MM.1S (cell line): ENCODE measurements around the gene SMARCD3.

Experiments
- DNase-seq: peaks from one replicate; pipeline ENCODE4 v3.0.0-alpha.2; 2015
- H2AFZ ChIP-seq: fragments of 300-600 bp; sonication (generic); 2 replicates; pipeline ENCODE4 v1.6.0; 2016; ENCODE audit warnings: antibody characterized with exemption, low read length
- H3F3A ChIP-seq: fragments of 300-600 bp; sonication (generic); 2 replicates; pipeline ENCODE4 v1.6.1; 2016; ENCODE audit warnings: mild to moderate bottlenecking, antibody characterized with exemption, low read length, moderate library complexity, mixed read lengths; ENCODE audit not compliant: insufficient read depth
- H3K27ac ChIP-seq: fragments of 300-600 bp; sonication (generic); 2 replicates; pipeline ENCODE4 v1.5.1; 2016; ENCODE audit warnings: mild to moderate bottlenecking, low read length
- H3K27me3 ChIP-seq: fragments of 300-600 bp; sonication (generic); replicated peaks from 2 replicates; pipeline ENCODE4 v1.6.0; 2016; ENCODE audit warnings: low read length; ENCODE audit not compliant: insufficient read depth
- H3K36me3 ChIP-seq: fragments of 300-600 bp; sonication (generic); replicated peaks from 2 replicates; pipeline ENCODE4 v1.6.1; 2016; ENCODE audit warnings: mild to moderate bottlenecking, low read length, mixed read lengths; ENCODE audit not compliant: insufficient read depth
- H3K4me1 ChIP-seq: fragments of 300-600 bp; sonication (generic); 2 replicates; pipeline ENCODE4 v1.6.1; 2016; ENCODE audit warnings: low read length, mixed read lengths
- H3K4me2 ChIP-seq: fragments of 300-600 bp; sonication (generic); 2 replicates; pipeline ENCODE4 v1.6.0; 2016; ENCODE audit warnings: low read depth, low read length
- H3K4me3 ChIP-seq: fragments of 300-600 bp; sonication (generic); 2 replicates; pipeline ENCODE4 v1.5.1; 2016; ENCODE audit warnings: low read length, mixed read lengths
- H3K79me2 ChIP-seq: fragments of 300-600 bp; sonication (generic); 2 replicates; pipeline ENCODE4 v1.6.1; 2016; ENCODE audit warnings: mixed run types, low read length, mixed read lengths
- H3K9ac ChIP-seq: fragments of 300-600 bp; sonication (generic); 2 replicates; pipeline ENCODE4 v1.6.1; 2016; ENCODE audit warnings: low read length, mixed read lengths
- H3K9me2 ChIP-seq: fragments of 300-600 bp; sonication (generic); replicated peaks from 2 replicates; pipeline ENCODE4 v1.6.1; 2016; ENCODE audit warnings: mild to moderate bottlenecking, low read length, mixed read lengths; ENCODE audit not compliant: insufficient read depth
- H3K9me3 ChIP-seq: fragments of 300-600 bp; sonication (generic); replicated peaks from 2 replicates; pipeline ENCODE4 v1.6.1; 2016; ENCODE audit warnings: mild to moderate bottlenecking, low read length, mixed read lengths; ENCODE audit not compliant: insufficient read depth
- H4K20me1 ChIP-seq: fragments of 300-600 bp; sonication (generic); 2 replicates; pipeline ENCODE4 v1.6.1; 2016; ENCODE audit warnings: mild to moderate bottlenecking, low read length, moderate library complexity, mixed read lengths; ENCODE audit not compliant: insufficient read depth
- EZH2 ChIP-seq: fragments of 300-600 bp; sonication (generic); optimal IDR thresholded peaks from 2 replicates; pipeline ENCODE3; 2017; ENCODE audit warnings: low read depth, mild to moderate bottlenecking, antibody characterized with exemption, low read length, mixed read lengths
- EZH2phosphoT487 ChIP-seq: fragments of 300-600 bp; sonication (generic); IDR thresholded peaks from 2 replicates; pipeline ENCODE4 v1.6.1; 2018; ENCODE audit warnings: antibody characterized with exemption, low read length
- TF ChIP-seq, protein P1 (sequence below): fragments of 300-600 bp; sonication (generic); IDR thresholded peaks from 2 replicates; pipeline ENCODE4 v1.5.1; 2016; ENCODE audit warnings: antibody characterized with exemption, low read length, mixed read lengths

The SMARCD3 gene

DNA sequence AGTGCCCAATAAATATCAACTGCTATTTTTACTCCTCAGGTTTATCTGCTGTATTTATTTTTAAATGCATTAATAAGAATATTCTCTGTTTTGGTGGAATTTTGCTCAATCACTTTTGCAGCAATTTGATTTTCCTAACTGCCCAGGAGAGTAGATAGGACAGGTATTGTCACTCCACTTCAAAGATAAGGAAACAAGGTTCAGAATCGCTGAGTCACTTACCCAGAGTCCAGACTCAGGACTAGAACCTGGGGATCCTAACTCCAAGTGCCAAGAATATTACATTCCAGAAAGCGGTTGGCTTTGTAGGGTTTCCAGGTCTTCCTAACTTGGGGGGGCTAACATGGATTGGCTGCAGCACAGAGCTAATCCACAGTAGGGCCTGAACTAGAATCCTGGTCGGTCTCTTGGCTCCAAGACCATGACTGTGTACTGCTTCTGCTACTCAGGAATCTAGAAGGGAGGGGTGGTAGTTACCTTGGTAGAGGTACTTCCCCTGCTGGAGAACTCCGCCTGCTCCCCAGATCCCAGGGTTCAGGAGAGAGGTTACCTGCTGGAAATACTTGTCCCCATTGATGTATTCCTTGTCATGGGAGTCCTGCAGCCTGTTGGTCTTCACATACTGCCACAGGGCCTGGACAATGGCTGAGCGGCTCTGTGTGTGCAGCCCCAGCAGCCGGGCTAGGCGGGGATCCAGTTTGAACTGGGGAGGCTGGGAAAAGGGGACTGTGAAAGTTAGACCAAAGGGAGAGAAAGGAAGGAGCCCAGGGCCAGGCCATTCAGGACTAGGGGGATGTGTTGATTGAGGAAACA lies 7.3 kb downstream of the SMARCD3 start:
- DNase-seq, result no peak
- Histone ChIP-seq H3K27ac (no peak overlapping the region), H4K20me1 (peaks cover 4% of the 10 kb centered on the region; the same call in 1 of the 2 replicates), H3K27me3 (peaks cover 24% of the 10 kb centered on the region), H3K4me3 (no peak overlapping the region), H3K36me3 (no peaks in the 10 kb centered on the region), H3K9me2 (no peaks in the 10 kb centered on the region), H3K4me1 (peaks cover 15% of the 10 kb centered on the region), H3K79me2 (no peaks in the 10 kb centered on the region), H3K9ac (no peak overlapping the region), H3K4me2 (no peak overlapping the region), H3F3A (0 out of 2 replicates have a peak, but pooled peaks cover 9% of the 10 kb centered on the region), H2AFZ (no peak overlapping the region), H3K9me3 (no peaks in the 10 kb centered on the region)
- no peak for TF ChIP-seq EZH2phosphoT487
- no peak for TF ChIP-seq EZH2
- TF ChIP-seq, protein P1, sequence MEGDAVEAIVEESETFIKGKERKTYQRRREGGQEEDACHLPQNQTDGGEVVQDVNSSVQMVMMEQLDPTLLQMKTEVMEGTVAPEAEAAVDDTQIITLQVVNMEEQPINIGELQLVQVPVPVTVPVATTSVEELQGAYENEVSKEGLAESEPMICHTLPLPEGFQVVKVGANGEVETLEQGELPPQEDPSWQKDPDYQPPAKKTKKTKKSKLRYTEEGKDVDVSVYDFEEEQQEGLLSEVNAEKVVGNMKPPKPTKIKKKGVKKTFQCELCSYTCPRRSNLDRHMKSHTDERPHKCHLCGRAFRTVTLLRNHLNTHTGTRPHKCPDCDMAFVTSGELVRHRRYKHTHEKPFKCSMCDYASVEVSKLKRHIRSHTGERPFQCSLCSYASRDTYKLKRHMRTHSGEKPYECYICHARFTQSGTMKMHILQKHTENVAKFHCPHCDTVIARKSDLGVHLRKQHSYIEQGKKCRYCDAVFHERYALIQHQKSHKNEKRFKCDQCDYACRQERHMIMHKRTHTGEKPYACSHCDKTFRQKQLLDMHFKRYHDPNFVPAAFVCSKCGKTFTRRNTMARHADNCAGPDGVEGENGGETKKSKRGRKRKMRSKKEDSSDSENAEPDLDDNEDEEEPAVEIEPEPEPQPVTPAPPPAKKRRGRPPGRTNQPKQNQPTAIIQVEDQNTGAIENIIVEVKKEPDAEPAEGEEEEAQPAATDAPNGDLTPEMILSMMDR, result no peak

DNA sequence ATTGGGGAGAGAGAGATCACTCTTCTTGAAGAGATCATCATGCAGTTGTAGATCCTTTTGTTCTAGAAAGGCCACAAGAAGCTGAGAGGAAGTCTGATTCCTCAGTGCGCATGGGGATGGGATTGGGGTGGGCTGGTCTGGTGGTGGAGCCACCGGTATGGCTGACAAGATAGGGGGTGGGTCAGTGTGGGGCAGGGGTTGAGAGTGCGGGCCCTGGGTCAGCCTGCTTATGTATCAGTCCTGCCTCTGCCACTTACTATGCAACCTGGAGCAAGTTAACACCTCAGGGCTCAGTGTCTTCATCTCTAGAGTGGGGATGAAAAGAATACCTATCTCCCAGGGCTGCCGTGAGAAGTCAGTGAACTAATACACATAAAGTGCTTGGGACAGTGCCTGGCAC lies 8.0 kb downstream of the SMARCD3 start:
- H3K79me2 ChIP-seq, result peaks cover 3% of the 10 kb centered on the region

DNA sequence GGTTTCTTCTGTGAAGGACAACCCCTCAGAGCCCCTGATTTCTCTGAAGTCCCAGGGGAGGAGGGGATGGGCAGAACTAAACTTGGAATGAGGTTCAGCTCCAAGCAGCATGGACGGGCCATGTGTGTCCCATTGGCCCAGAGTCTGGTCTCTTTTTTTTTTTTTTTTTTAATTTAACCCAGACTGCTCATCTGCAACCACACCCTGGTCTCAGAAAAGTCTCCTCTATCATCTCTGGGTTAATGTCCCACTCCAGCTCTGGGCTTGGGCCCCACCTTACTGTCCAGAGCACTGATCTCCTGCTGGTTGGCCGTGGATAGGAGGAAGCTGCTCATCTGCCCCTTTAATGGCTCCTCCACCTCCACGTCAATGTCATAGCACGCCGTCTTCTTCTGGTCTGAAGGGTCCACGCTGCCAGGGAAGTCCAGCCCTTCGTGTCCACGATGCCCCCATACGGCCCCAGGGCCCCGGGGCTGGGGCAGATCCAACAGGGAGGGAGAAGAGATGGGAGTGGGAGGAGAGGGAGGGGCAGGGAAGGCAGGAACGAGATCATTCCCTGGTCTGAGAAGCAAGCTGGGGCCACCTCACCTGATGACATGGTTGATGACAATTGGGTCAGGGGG lies 8.5 kb downstream of the SMARCD3 start:
- Histone ChIP-seq H3K9ac (no peak overlapping the region), H3K9me2 (no peaks in the 10 kb centered on the region), H3K36me3 (peaks cover 5% of the 10 kb centered on the region; the same call in 1 of the 2 replicates), H3K27me3 (peaks cover 13% of the 10 kb centered on the region), H3K79me2 (peaks cover 9% of the 10 kb centered on the region), H3K4me1 (peaks cover 13% of the 10 kb centered on the region), H3F3A (0 out of 2 replicates have a peak, but pooled peaks cover 9% of the 10 kb centered on the region), H4K20me1 (no peaks in the 10 kb centered on the region), H3K27ac (no peak overlapping the region), H3K4me2 (no peak overlapping the region), H2AFZ (no peak overlapping the region), H3K4me3 (no peak overlapping the region), H3K9me3 (no peaks in the 10 kb centered on the region)
- TF ChIP-seq EZH2phosphoT487 (no peak), EZH2 (no peak)
- TF ChIP-seq, protein P1, result no peak
- no peak for DNase-seq

More for the DNA sequence above, 8.0 kb downstream of the SMARCD3 start:
- Histone ChIP-seq H3K27me3 (peaks cover 18% of the 10 kb centered on the region), H3K9me2 (no peaks in the 10 kb centered on the region), H2AFZ (no peak overlapping the region), H3F3A (0 out of 2 replicates have a peak, but pooled peaks cover 9% of the 10 kb centered on the region), H3K4me3 (no peak overlapping the region), H3K4me2 (no peak overlapping the region), H3K9me3 (no peaks in the 10 kb centered on the region), H3K9ac (no peak overlapping the region), H4K20me1 (no peaks in the 10 kb centered on the region), H3K36me3 (no peaks in the 10 kb centered on the region), H3K4me1 (peaks cover 15% of the 10 kb centered on the region), H3K27ac (no peak overlapping the region)
- TF ChIP-seq EZH2phosphoT487, result no peak
- TF ChIP-seq EZH2, result no peak
- TF ChIP-seq, protein P1, result no peak
- no peak for DNase-seq
